ENCODE results near the gene SIRT2.

DNA sequence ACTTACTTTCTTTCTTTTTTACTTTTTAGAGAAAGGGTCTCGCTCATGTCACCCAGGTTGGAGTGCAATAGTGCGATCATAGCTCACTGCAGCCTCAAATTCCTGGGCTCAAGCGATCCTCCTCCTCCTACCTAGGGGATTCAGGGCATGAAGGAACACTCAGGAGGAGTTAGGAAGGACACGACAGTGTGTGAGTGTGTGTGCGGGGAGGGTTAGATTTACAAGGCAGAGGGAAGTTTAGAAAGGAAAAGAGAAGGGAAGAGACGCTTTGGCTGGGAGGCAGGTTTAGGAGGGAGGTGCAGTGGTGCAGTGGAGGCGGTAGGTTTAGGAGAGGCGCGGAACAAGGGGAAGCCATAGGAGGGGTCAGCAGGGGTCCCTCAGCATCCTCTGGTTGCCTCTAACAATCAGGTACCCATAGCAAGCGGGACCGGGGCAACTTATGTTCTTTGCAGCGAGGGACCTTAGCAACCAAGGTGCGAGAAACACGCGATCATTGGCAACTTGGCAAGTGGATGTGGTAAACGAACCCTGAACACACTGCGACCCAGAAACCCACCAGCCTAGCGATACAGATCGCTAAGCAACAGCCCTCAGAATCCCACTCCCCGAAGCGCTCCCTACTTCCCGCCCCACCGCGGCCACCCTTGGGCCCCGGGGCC is 501 bp downstream of the SIRT2 start:
- TF ChIP-seq, protein P1, sequence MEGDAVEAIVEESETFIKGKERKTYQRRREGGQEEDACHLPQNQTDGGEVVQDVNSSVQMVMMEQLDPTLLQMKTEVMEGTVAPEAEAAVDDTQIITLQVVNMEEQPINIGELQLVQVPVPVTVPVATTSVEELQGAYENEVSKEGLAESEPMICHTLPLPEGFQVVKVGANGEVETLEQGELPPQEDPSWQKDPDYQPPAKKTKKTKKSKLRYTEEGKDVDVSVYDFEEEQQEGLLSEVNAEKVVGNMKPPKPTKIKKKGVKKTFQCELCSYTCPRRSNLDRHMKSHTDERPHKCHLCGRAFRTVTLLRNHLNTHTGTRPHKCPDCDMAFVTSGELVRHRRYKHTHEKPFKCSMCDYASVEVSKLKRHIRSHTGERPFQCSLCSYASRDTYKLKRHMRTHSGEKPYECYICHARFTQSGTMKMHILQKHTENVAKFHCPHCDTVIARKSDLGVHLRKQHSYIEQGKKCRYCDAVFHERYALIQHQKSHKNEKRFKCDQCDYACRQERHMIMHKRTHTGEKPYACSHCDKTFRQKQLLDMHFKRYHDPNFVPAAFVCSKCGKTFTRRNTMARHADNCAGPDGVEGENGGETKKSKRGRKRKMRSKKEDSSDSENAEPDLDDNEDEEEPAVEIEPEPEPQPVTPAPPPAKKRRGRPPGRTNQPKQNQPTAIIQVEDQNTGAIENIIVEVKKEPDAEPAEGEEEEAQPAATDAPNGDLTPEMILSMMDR (IDR thresholded peaks at IDR 0.05; ENCODE audit: poor library complexity, severe bottlenecking): no peak
- TF ChIP-seq EP300 (conservative IDR thresholded peaks at IDR 0.05; ENCODE audit: poor library complexity, severe bottlenecking) (no peak), POLR2AphosphoS5 (IDR thresholded peaks at IDR 0.05) (no peak)
